MM.1S (cell line): Measurements from ENCODE around the gene SH3BP4.

Experiments
- EZH2 ChIP-seq: fragments of 300-600 bp; sonication (generic); optimal IDR thresholded peaks from 2 replicates; pipeline ENCODE3; 2017; ENCODE audit warnings: low read depth, mild to moderate bottlenecking, antibody characterized with exemption, low read length, mixed read lengths
- EZH2phosphoT487 ChIP-seq: fragments of 300-600 bp; sonication (generic); IDR thresholded peaks from 2 replicates; pipeline ENCODE4 v1.6.1; 2018; ENCODE audit warnings: antibody characterized with exemption, low read length
- TF ChIP-seq, protein P1 (sequence below): fragments of 300-600 bp; sonication (generic); IDR thresholded peaks from 2 replicates; pipeline ENCODE4 v1.5.1; 2016; ENCODE audit warnings: antibody characterized with exemption, low read length, mixed read lengths

DNA sequence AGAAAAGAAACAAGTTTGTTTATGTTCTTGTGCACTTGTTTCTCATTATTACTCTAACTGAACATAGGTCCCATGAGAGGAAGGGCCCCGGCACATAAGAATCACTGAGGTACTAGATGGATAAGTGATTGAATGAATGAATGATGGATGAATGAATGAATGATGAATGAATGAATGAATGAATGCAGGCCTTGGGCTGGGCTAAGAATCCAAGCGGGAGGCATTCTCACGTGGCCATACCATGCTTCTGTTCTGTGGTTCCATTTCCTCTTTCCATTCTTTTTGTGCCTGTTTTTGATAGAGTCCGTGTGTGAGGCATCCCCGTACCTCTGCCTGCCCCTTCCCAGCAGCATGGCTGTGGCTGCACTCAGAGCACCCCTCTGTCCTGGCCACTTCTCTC is 94.8 kb downstream of the SH3BP4 start:
- TF ChIP-seq, protein P1, sequence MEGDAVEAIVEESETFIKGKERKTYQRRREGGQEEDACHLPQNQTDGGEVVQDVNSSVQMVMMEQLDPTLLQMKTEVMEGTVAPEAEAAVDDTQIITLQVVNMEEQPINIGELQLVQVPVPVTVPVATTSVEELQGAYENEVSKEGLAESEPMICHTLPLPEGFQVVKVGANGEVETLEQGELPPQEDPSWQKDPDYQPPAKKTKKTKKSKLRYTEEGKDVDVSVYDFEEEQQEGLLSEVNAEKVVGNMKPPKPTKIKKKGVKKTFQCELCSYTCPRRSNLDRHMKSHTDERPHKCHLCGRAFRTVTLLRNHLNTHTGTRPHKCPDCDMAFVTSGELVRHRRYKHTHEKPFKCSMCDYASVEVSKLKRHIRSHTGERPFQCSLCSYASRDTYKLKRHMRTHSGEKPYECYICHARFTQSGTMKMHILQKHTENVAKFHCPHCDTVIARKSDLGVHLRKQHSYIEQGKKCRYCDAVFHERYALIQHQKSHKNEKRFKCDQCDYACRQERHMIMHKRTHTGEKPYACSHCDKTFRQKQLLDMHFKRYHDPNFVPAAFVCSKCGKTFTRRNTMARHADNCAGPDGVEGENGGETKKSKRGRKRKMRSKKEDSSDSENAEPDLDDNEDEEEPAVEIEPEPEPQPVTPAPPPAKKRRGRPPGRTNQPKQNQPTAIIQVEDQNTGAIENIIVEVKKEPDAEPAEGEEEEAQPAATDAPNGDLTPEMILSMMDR, result no peak
- no peak for TF ChIP-seq EZH2phosphoT487
- TF ChIP-seq EZH2, result no peak
